ENCODE results near the gene SV2B. TPM values are rescaled to one million over a fixed set of nuclear protein-coding genes. Genes with fewer than 3 reads are reported as not detected.

Gene SV2B
- polyA plus RNA-seq, 1 donor (not counting 4 experiments of a cell fraction or from before 2014, with no cell fraction given): 0.04 TPM

- Histone ChIP-seq H3K9me1 (ENCODE audit: control insufficient read depth, extremely low read depth, insufficient read depth, low read length) (no peaks in the 10 kb centered on the region), H3K4me3 (ENCODE audit: control insufficient read depth in 2 of 3, extremely low read depth in 1 of 3, insufficient read depth in 2 of 3, low read depth in 1 of 3, low read length in 3 of 3) (no peak overlapping the region), H3K79me2 (ENCODE audit: control insufficient read depth, insufficient read depth, low read length) (no peaks in the 10 kb centered on the region), H3K9me3 (ENCODE audit: control insufficient read depth, low read depth, low read length) (no peaks in the 10 kb centered on the region), H3K4me1 (ENCODE audit: control insufficient read depth, extremely low read depth, insufficient read depth, low read length) (no peaks in the 10 kb centered on the region), H3K36me3 (ENCODE audit: control insufficient read depth in 2 of 2, extremely low read depth in 1 of 2, insufficient read depth in 2 of 2, low read length in 2 of 2) (no peaks in the 10 kb centered on the region), H4K20me1 (ENCODE audit: control insufficient read depth, extremely low read depth, insufficient read depth, low read length) (no peaks in the 10 kb centered on the region), H3K9ac (ENCODE audit: control insufficient read depth, extremely low read depth, insufficient read depth, low read length) (no peak overlapping the region), H3K4me2 (ENCODE audit: control insufficient read depth, extremely low read depth, insufficient read depth, low read depth, low read length) (no peak overlapping the region), H2AFZ (ENCODE audit: control insufficient read depth, low read length) (no peak overlapping the region), H3K27ac (ENCODE audit: control insufficient read depth, insufficient read depth, low read length) (no peak overlapping the region), H3K27me3 (ENCODE audit: control insufficient read depth, extremely low read depth, insufficient read depth, low read length) (no peaks in the 10 kb centered on the region)
- FAIRE-seq: no peak
- dilution Hi-C loops (cut with MboI; ENCODE audit: extremely low pct_ligation_motif_present, low sequenced_read_pairs): loop anchor here (25.0 kb wide), 1 partner anchor 230 kb away; no protein-coding TSS in a partner anchor
- TF ChIP-seq, protein P1, sequence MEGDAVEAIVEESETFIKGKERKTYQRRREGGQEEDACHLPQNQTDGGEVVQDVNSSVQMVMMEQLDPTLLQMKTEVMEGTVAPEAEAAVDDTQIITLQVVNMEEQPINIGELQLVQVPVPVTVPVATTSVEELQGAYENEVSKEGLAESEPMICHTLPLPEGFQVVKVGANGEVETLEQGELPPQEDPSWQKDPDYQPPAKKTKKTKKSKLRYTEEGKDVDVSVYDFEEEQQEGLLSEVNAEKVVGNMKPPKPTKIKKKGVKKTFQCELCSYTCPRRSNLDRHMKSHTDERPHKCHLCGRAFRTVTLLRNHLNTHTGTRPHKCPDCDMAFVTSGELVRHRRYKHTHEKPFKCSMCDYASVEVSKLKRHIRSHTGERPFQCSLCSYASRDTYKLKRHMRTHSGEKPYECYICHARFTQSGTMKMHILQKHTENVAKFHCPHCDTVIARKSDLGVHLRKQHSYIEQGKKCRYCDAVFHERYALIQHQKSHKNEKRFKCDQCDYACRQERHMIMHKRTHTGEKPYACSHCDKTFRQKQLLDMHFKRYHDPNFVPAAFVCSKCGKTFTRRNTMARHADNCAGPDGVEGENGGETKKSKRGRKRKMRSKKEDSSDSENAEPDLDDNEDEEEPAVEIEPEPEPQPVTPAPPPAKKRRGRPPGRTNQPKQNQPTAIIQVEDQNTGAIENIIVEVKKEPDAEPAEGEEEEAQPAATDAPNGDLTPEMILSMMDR (optimal IDR thresholded peaks at IDR 0.05 in 1 of 3, IDR thresholded peaks at IDR 0.05 in 1 of 3, conservative IDR thresholded peaks at IDR 0.05 in 1 of 3; ENCODE audit: extremely low read depth in 1 of 3, insufficient read depth in 2 of 3, low read length in 3 of 3): no peak
- no peak for TF ChIP-seq EZH2 (IDR thresholded peaks at IDR 0.05; ENCODE audit: low read length)
- DNase-seq (ENCODE audit: low read depth, low spot score): no peak
Observed at GRCh38 chr15:91282486-91282885, 182.4 kb downstream of the SV2B start.

- Histone ChIP-seq H3K36me3 (ENCODE audit: control insufficient read depth in 2 of 2, extremely low read depth in 1 of 2, insufficient read depth in 2 of 2, low read length in 2 of 2) (no peaks in the 10 kb centered on the region), H3K79me2 (ENCODE audit: control insufficient read depth, insufficient read depth, low read length) (no peaks in the 10 kb centered on the region), H3K4me1 (ENCODE audit: control insufficient read depth, extremely low read depth, insufficient read depth, low read length) (no peaks in the 10 kb centered on the region), H3K4me2 (ENCODE audit: control insufficient read depth, extremely low read depth, insufficient read depth, low read depth, low read length) (no peak overlapping the region), H3K27ac (ENCODE audit: control insufficient read depth, insufficient read depth, low read length) (no peak overlapping the region), H3K9me3 (ENCODE audit: control insufficient read depth, low read depth, low read length) (no peaks in the 10 kb centered on the region), H3K9ac (ENCODE audit: control insufficient read depth, extremely low read depth, insufficient read depth, low read length) (no peak overlapping the region), H3K27me3 (ENCODE audit: control insufficient read depth, extremely low read depth, insufficient read depth, low read length) (no peaks in the 10 kb centered on the region), H2AFZ (ENCODE audit: control insufficient read depth, low read length) (no peak overlapping the region), H4K20me1 (ENCODE audit: control insufficient read depth, extremely low read depth, insufficient read depth, low read length) (no peaks in the 10 kb centered on the region), H3K4me3 (ENCODE audit: control insufficient read depth in 2 of 3, extremely low read depth in 1 of 3, insufficient read depth in 2 of 3, low read depth in 1 of 3, low read length in 3 of 3) (no peak overlapping the region), H3K9me1 (ENCODE audit: control insufficient read depth, extremely low read depth, insufficient read depth, low read length) (no peaks in the 10 kb centered on the region)
- dilution Hi-C loops (cut with MboI; ENCODE audit: extremely low pct_ligation_motif_present, low sequenced_read_pairs): loop anchor here (25.0 kb wide), 1 partner anchor 229 kb away; no protein-coding TSS in a partner anchor
- DNase-seq (ENCODE audit: low read depth, low spot score): no peak
- TF ChIP-seq, protein P1 (optimal IDR thresholded peaks at IDR 0.05 in 1 of 3, IDR thresholded peaks at IDR 0.05 in 1 of 3, conservative IDR thresholded peaks at IDR 0.05 in 1 of 3; ENCODE audit: extremely low read depth in 1 of 3, insufficient read depth in 2 of 3, low read length in 3 of 3): no peak
- no peak for TF ChIP-seq EZH2 (IDR thresholded peaks at IDR 0.05; ENCODE audit: low read length)
- no peak for FAIRE-seq
Observed at GRCh38 chr15:91283155-91283554, 183.1 kb downstream of the SV2B start.
